H1 (cell line): Measurements from ENCODE around the gene SNX33. TPM values are rescaled to one million over a fixed set of nuclear protein-coding genes. Genes with fewer than 3 reads are reported as not detected.
"Not testable (repeated sequence)": the region's sequence is repeated elsewhere in the genome, so short reads cannot be mapped to it uniquely, and the experiment has no call there.

Experiments used
- CTCF ChIA-PET: fragments of 300-600 bp; sonication (Branson Sonifier 250); formaldehyde crosslinking; loops from one replicate; lab custom pipeline; 2021; ENCODE audit not compliant: partially characterized antibody; lab: Charles Lee
- POLR2A ChIA-PET: fragments of 300-600 bp; sonication (Branson Sonifier 250); formaldehyde crosslinking; loops from one replicate; lab custom pipeline; 2021; ENCODE audit warnings: inconsistent platforms; ENCODE audit not compliant: partially characterized antibody; lab: Charles Lee
- DNase-seq, 2 experiments: peaks; one replicate each; pipeline versions ENCODE4 v3.0.0 to v3.0.0-alpha.2; 2010 to 2022; ENCODE audit warnings: low spot score in 2 of 2, low read depth in 1 of 2, mixed read lengths in 1 of 2
- FAIRE-seq: peaks from 2 replicates; lab custom pipeline; 2011; peaks lifted over from hg19 to GRCh38; lab: Jason Lieb, UNC
- H2AFZ ChIP-seq: 2 replicates; pipeline ENCODE4 v1.8.1; 2012; ENCODE audit warnings: low read length, inconsistent platforms
- H2AK5ac ChIP-seq: 2 replicates; pipeline ENCODE4 v1.6.1; 2013; ENCODE audit warnings: low read depth, low read length
- H2BK120ac ChIP-seq: replicated peaks from 2 replicates; pipeline ENCODE3; 2013; ENCODE audit warnings: low read depth, low read length, inconsistent platforms
- H2BK12ac ChIP-seq: 2 replicates; pipeline ENCODE4 v1.6.1; 2013; ENCODE audit warnings: low read depth, low read length
- H2BK15ac ChIP-seq: 2 replicates; pipeline ENCODE4 v1.6.1; 2013; ENCODE audit warnings: low read length
- H2BK20ac ChIP-seq: 2 replicates; pipeline ENCODE4 v1.6.1; 2013; ENCODE audit warnings: low read length
- H2BK5ac ChIP-seq: 2 replicates; pipeline ENCODE4 v1.6.1; 2013; ENCODE audit warnings: low read depth, low read length
- H3K14ac ChIP-seq: 2 replicates; pipeline ENCODE4 v1.6.1; 2013; ENCODE audit warnings: inconsistent platforms; ENCODE audit not compliant: insufficient read length
- H3K18ac ChIP-seq: 2 replicates; pipeline ENCODE4 v1.6.1; 2013; ENCODE audit warnings: low read length; ENCODE audit errors: extremely low read depth
- H3K23ac ChIP-seq: 2 replicates; pipeline ENCODE4 v1.6.1; 2013; ENCODE audit warnings: inconsistent platforms; ENCODE audit not compliant: insufficient read length
- H3K23me2 ChIP-seq: 2 replicates; pipeline ENCODE4 v1.6.1; 2013; ENCODE audit warnings: low read depth, low read length
- H3K27ac ChIP-seq: 2 replicates; pipeline ENCODE4 v1.6.1; 2011; ENCODE audit warnings: low read depth, low read length, inconsistent platforms
- H3K27me3 ChIP-seq, 4 experiments: replicated peaks in 1 of 4; 1 replicate in 1 of 4; 2 replicates in 3 of 4; pipeline versions ENCODE4 v1.6.1 to v1.8.1; 2011 to 2013; ENCODE audit warnings: low read length in 3 of 4, mild to moderate bottlenecking in 3 of 4, inconsistent platforms in 2 of 4, mixed read lengths in 2 of 4, moderate library complexity in 1 of 4; ENCODE audit not compliant: control insufficient read depth in 3 of 4, insufficient read depth in 3 of 4; ENCODE audit errors: extremely low read depth in 1 of 4
- H3K36me3 ChIP-seq, 4 experiments: 2 replicates each; pipeline versions ENCODE4 v1.6.1 to v1.8.1; 2011 to 2013; ENCODE audit warnings: mild to moderate bottlenecking in 4 of 4, low read length in 3 of 4, moderate library complexity in 2 of 4, control low read depth in 1 of 4, inconsistent platforms in 1 of 4; ENCODE audit not compliant: insufficient read depth in 4 of 4, control insufficient read depth in 2 of 4
- H3K4ac ChIP-seq: replicated peaks from 2 replicates; pipeline ENCODE3; 2013; ENCODE audit warnings: low read length, low read depth, mixed read lengths, inconsistent platforms; ENCODE audit not compliant: insufficient read length
- H3K4me1 ChIP-seq, 4 experiments: replicated peaks in 1 of 4; 1 replicate in 1 of 4; 2 replicates in 3 of 4; pipeline versions ENCODE4 v1.6.1 to v1.8.1; 2011 to 2013; ENCODE audit warnings: low read length in 3 of 4, inconsistent platforms in 2 of 4, mixed read lengths in 1 of 4; ENCODE audit not compliant: insufficient read depth in 4 of 4, control insufficient read depth in 3 of 4
- H3K4me2 ChIP-seq, 2 experiments: 2 replicates each; pipeline versions ENCODE4 v1.6.1 to v1.8.1; 2011 to 2013; ENCODE audit warnings: low read depth in 2 of 2, low read length in 2 of 2, control low read depth in 1 of 2, inconsistent platforms in 1 of 2, mild to moderate bottlenecking in 1 of 2; ENCODE audit not compliant: insufficient read depth in 1 of 2
- H3K4me3 ChIP-seq, 4 experiments: fragments of 200-600, 300-600 bp in 1 of 4; sonication (generic), shearing (Covaris generic), sonication (Bioruptor Twin) in 1 of 4; 2 replicates each; pipeline versions ENCODE4 v1.5.1 to v1.8.1; 2011 to 2016; ENCODE audit warnings: low read length in 4 of 4, low read depth in 3 of 4, control low read depth in 2 of 4, inconsistent platforms in 2 of 4, mild to moderate bottlenecking in 2 of 4, mixed read lengths in 1 of 4, moderate library complexity in 1 of 4; ENCODE audit not compliant: insufficient read depth in 2 of 4; ENCODE audit errors: extremely low read depth in 1 of 4
- H3K56ac ChIP-seq: replicated peaks from 2 replicates; pipeline ENCODE3; 2013; ENCODE audit warnings: low read depth, mild to moderate bottlenecking, mixed read lengths, low read length, inconsistent platforms; ENCODE audit not compliant: insufficient read length
- H3K79me1 ChIP-seq: 2 replicates; pipeline ENCODE4 v1.6.1; 2013; ENCODE audit warnings: low read depth, low read length, control low read depth
- H3K79me2 ChIP-seq, 2 experiments: 2 replicates each; pipeline versions ENCODE4 v1.6.1 to v1.8.1; 2012 to 2013; ENCODE audit warnings: low read length in 2 of 2, mild to moderate bottlenecking in 2 of 2, inconsistent platforms in 1 of 2; ENCODE audit not compliant: insufficient read depth in 2 of 2, control insufficient read depth in 1 of 2
- H3K9ac ChIP-seq, 4 experiments: replicated peaks in 1 of 4; 1 replicate in 1 of 4; 2 replicates in 3 of 4; pipeline versions ENCODE4 v1.6.1 to v1.8.1; 2011 to 2013; ENCODE audit warnings: low read depth in 3 of 4, low read length in 3 of 4, control low read depth in 2 of 4, mild to moderate bottlenecking in 2 of 4, moderate library complexity in 2 of 4, inconsistent platforms in 1 of 4; ENCODE audit errors: extremely low read depth in 1 of 4
- H3K9me3 ChIP-seq, 2 experiments: 2 replicates each; pipeline versions ENCODE4 v1.6.1 to v1.8.1; 2012 to 2013; ENCODE audit warnings: mild to moderate bottlenecking in 2 of 2, moderate library complexity in 2 of 2, control low read depth in 1 of 2, inconsistent platforms in 1 of 2, low read depth in 1 of 2, low read length in 1 of 2, mixed read lengths in 1 of 2; ENCODE audit not compliant: insufficient read depth in 2 of 2
- H4K20me1 ChIP-seq, 2 experiments: replicated peaks in 1 of 2; 2 replicates each; pipeline versions ENCODE3 to v1.8.1; 2011 to 2013; ENCODE audit warnings: inconsistent platforms in 2 of 2, low read length in 2 of 2, mild to moderate bottlenecking in 1 of 2; ENCODE audit not compliant: insufficient read depth in 2 of 2, control insufficient read depth in 1 of 2
- H4K5ac ChIP-seq: 2 replicates; pipeline ENCODE4 v1.6.1; 2013; ENCODE audit warnings: low read length, low read depth, mixed read lengths, inconsistent platforms; ENCODE audit not compliant: insufficient read length
- H4K8ac ChIP-seq: 2 replicates; pipeline ENCODE4 v1.8.0; 2013; ENCODE audit warnings: mild to moderate bottlenecking, moderate library complexity, low read length, inconsistent platforms; ENCODE audit not compliant: insufficient read depth; ENCODE audit errors: extremely low read depth
- H4K91ac ChIP-seq: replicated peaks from 2 replicates; pipeline ENCODE3; 2013; ENCODE audit warnings: low read length, mixed read lengths, inconsistent platforms; ENCODE audit not compliant: insufficient read length
- WGBS, 2 experiments: shearing (Covaris generic) in 1 of 2; methylation state at CpG; one replicate each; pipeline versions ENCODE4 v1.1.6 to v1.1.7; 2013 to 2015; ENCODE audit warnings: low lambda C conversion rate in 2 of 2, mixed read lengths in 2 of 2, inconsistent platforms in 1 of 2, low coverage in 1 of 2, missing lambda C conversion rate in 1 of 2; ENCODE audit not compliant: insufficient replicate concordance in 2 of 2, insufficient coverage in 1 of 2, insufficient read length in 1 of 2; ENCODE audit errors: extremely low coverage in 1 of 2, missing lambda C conversion rate in 1 of 2; 5-methylcytosine and 5-hydroxymethylcytosine counted together
- polyA plus RNA-seq, 7 experiments: library from polyadenylated mRNA; depleted of rRNA in 3 of 7; stranded (reverse) in 5 of 7; unstranded in 2 of 7; fragments of >200 nt in 5 of 7; fragments of 200-250 nt in 2 of 7; gene quantifications; 1 replicate in 5 of 7; 2 replicates in 1 of 7; 4 replicates in 1 of 7; pipeline versions ENCODE4 v1.2.1 to v1.2.3, GENCODE V29; 2011 to 2013; ENCODE audit warnings: missing spikeins in 2 of 7, mixed read lengths in 2 of 7
- total RNA-seq: library from RNA; stranded (reverse); fragmentation: NEBNext Ultra II Directional; extraction: Animal tissue kit (Norgen Biotek cat#: 25700); gene quantifications from 2 replicates; pipeline ENCODE4 v1.2.1, GENCODE V29; 2021

SNX33 gene
- total and polyA plus RNA-seq, 2 of the 8 experiments (the other 6 are each of a cell fraction or from before 2014, with no cell fraction given) = 14.3 to 22.9 TPM

GRCh38 chr15:75697974-75698747 lies 50.4 kb downstream of the SNX33 start:
- H3K27me3 ChIP-seq, H3K56ac ChIP-seq, H3K14ac ChIP-seq, H3K79me2 ChIP-seq, H4K5ac ChIP-seq, H3K4me3 ChIP-seq, H3K27ac ChIP-seq, H2AFZ ChIP-seq, H4K20me1 ChIP-seq, H4K8ac ChIP-seq, H4K91ac ChIP-seq, H3K36me3 ChIP-seq, H3K4ac ChIP-seq, DNase-seq, H3K23ac ChIP-seq, H3K79me1 ChIP-seq, H2BK20ac ChIP-seq, H3K4me2 ChIP-seq, H2BK12ac ChIP-seq, H3K18ac ChIP-seq, H2BK15ac ChIP-seq, H3K9ac ChIP-seq, H2AK5ac ChIP-seq, H3K9me3 ChIP-seq, FAIRE-seq, POLR2A ChIA-PET, H2BK5ac ChIP-seq, H3K23me2 ChIP-seq, H2BK120ac ChIP-seq: not testable (repeated sequence)
- H3K4me1 ChIP-seq = peaks cover 8 to 22% (median 13%) of the 10 kb centered on the region in 4 experiments
- WGBS, 2 experiments = 92% methylated on average over 11 of the region's 21 CpGs; no CpG with 5 or more reads in 1 of the 2 experiments
- CTCF ChIA-PET = interaction anchor here (1.0 to 1.3 kb wide), 3 partner anchors 11 to 441 kb away, joined by 4 read pairs; no protein-coding TSS in a partner anchor
